Central memory CD4-positive, alpha-beta T cell (primary cell): Measurements from ENCODE around the gene ASCC3.
"Not testable (repeated sequence)": the region's sequence is repeated elsewhere in the genome, so short reads cannot be mapped to it uniquely, and the experiment has no call there.

Source experiments
- DNase-seq: peaks from one replicate; pipeline ENCODE4 v3.0.0; 2022

The ASCC3 gene

DNA sequence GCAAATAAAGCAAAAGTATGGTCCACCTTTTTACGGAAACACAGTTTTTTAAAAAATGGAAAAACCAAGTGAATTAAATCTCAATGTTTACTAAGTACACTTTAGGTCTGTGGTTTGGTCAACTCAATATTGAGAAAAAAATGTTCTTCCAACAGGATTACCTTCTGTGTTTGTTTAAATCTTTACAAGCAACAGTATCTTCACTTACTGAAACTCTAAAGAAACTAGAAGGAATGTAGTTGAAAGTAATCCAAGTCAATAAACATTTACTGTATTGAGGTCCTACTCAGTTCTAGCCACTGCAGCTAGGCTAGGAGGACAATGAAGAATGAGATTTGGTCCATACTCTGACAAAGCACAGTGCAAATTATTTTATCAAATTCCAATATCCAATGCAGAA, 80.1 kb downstream of the ASCC3 start:
- no peak for DNase-seq

GRCh38 chr6:100796049-100796823, 84.9 kb downstream of the ASCC3 start:
- DNase-seq, result no peak

DNA sequence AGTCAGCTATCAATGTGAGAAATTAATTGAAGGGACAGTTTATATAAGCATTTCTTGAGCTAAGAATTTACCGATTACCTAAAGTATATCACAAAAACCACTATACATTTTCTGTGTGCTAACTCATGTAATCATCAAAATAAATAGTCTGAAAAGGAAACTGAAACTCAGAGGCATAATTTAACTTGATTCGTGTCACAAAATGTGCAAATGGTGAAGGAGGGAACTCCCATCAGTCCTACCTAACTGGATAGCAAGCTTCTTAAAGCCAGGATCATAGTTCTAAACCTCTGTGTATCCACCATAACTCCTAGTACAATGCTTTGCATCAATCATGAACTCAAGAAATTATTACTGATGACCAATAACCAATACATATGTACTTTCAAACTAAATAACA, 91.0 kb downstream of the ASCC3 start:
- DNase-seq, result no peak

DNA sequence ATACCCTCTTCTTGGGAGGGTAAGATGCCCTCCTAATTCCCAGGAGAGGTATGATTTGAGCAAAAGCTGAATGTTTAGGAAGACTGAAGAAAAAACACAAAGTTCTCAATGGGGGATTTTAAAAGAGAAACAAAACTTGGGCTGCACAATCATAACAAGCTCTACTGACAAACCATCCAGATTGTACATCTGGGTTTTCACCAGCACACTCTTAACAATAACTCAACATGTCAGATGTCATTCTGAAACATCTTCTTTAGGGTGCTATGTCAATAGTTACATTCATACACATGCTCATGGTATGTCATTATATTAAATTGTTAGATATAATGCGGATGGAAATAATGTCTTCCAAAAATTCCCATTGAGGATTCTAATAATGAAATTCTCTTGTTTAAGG, 95.1 kb downstream of the ASCC3 start:
- no peak for DNase-seq

GRCh38 chr6:100780648-100781047, 100.5 kb downstream of the ASCC3 start:
- DNase-seq, result no peak

- no peak for DNase-seq
Measured at GRCh38 chr6:100775667-100776066, 105.5 kb downstream of the ASCC3 start.

DNA sequence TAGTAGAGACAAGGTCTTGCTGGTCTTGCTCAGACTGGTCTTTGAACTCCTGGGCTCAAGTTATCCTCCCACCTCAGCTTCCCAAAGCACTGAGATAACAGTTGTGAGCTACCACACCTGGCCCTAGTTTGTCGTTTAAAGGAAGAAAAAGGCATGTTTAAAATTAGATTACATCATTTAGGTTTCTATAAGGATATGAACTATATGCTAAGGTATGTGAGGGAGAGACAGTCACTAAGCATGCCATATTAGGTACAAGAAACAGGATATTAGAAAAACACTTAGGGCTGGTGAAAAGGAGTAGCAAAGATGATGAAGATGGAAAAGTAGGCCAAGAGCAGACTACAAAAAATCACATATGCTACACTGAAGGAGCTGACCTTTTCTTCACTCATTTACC, 106.4 kb downstream of the ASCC3 start:
- DNase-seq, result no peak

DNA sequence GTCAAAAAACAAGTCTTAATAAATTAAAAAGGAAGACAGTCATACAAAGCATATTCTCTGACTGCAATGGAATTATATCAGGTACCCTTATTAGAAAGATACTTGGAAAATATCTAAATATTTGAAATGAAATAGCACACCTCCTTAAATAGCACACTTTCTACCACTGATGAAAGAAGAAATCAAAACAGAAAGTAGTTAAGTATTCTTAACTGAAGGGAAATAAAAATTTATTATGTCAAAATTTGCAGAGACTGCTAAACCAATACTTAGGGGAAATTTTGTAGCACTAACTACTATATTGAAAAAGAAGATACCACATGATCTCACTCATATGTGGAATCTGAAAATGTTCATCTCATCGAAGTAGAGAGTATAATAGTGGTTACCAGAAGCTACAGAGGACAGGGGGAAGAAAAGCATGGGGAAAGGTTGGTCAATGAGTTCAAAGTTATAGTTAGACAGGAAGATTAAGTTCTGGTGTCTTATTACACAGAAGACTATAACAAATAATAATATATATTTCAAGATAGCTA, 112.2 kb downstream of the ASCC3 start:
- no peak for DNase-seq

DNA sequence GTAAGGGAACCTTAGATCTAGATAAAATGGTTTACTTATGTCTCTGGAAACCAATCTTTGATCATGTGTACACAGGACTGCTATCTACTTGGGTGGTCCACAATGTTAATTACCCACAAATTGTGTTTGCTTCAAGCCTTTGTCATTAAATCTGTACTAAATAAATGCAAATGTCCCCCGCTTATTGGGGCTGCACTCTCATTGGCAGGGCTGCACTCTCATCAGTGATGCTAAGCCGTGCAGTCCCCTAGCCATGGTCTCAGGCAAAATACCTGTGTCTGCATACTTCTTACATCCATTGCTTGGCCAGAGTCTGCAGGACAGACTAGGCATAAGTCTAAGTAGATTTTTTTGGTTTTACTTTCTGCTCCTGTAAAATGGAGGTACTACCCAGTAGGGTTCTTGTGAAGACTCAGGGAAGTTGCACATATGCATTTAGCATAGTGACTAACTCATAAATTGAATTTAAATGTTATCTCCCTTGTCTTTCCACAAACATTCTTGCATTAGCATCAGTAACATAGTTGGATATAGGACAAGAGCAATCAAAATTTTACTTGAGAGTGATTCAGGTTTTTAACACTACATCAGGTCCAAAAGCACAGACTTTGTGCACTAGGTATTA, 117.4 kb downstream of the ASCC3 start:
- no peak for DNase-seq

DNA sequence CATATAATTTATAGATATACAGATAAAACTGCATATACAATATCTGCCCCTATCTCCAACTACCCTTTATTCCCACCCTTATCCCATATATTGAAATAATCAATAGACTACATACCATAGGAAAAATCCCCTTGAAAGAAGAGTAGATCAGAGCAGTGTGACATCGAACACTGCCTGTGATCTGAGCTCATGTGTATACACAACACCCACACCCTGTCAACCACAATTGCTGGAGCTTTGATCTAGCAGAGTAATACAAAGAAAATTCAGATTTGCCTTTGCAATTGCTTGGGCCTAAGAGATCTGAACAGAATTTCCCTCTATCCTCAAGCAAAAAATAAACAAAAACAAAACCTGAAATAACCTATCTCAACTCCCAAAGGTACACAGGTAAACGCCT, 119.3 kb downstream of the ASCC3 start:
- no peak for DNase-seq

GRCh38 chr6:100758386-100758785, 122.7 kb downstream of the ASCC3 start:
- not testable (repeated sequence) for DNase-seq

DNA sequence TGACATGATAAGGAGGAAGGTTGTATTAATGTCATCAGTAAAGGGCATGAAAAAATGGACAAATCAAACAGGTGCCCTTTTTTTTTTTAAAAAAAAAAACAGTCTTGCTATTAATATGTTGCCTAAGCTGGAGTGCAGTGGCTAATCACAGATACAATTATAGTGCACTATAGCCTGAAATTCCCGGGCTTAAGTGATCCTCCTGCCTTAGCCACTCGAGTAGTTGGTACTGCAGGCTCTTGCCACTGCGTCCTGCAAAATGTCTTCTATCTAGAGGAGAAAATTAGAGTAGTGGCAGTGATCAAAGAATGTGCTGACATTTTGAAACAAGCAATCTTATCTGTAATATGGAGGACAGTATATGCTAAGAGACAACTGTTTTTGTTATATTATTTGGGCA, 127.7 kb downstream of the ASCC3 start:
- DNase-seq, result no peak

GRCh38 chr6:100751590-100751989, 129.5 kb downstream of the ASCC3 start:
- no peak for DNase-seq

DNA sequence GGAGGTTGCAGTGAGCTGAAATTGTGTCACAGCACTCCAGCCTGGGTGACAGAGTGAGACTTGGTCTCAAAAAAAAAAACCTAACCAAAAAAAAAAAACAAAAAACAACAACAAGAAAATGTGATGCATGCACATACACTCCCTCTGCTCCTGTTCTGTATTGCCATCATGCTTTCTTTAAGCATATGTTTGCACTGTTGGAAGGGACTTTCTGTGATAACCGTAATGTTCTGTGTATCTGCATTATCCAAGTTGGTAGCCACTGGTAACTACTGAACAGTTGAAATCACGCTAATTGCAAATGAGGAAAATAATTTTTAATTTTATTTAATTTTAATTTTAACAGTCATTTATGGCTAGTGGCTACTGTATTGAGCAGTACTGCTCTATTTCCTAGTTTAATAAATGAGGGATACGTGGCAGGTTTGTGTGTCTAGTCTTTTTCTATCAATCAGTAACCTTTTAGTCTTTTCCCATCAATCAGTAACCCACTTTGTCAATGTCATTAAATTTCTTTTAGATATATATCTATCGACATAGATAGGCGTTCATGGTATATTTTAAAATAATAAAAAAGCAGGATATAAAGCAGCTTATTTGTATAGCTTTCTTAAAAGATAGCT, 135.6 kb downstream of the ASCC3 start:
- no peak for DNase-seq

GRCh38 chr6:100740439-100740838, 140.7 kb downstream of the ASCC3 start:
- no peak for DNase-seq

- DNase-seq, result not testable (repeated sequence)
Measured at GRCh38 chr6:100737720-100738119, 143.4 kb downstream of the ASCC3 start.

DNA sequence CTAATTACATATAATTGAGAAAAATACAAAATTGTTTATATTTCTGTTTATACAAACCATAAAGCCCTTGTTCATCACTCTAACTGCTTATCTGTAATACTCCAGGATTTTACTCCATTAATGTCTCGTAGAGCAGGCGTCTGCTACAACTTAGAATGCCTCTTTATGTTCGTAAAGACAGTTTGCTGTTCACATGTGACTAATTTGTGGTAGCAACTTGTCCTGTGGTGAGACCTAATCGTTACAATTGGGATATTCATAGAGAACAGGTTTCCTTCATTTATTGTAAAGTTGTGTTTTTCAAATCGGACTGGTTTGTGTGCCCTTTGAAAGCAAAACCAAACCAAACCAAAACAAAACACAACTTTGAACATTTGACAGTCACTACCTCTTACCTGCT, 149.7 kb downstream of the ASCC3 start:
- no peak for DNase-seq

- DNase-seq, result no peak
Measured at GRCh38 chr6:100730001-100730980, 150.8 kb downstream of the ASCC3 start.

- no peak for DNase-seq
Measured at GRCh38 chr6:100726666-100727065, 154.5 kb downstream of the ASCC3 start.

DNA sequence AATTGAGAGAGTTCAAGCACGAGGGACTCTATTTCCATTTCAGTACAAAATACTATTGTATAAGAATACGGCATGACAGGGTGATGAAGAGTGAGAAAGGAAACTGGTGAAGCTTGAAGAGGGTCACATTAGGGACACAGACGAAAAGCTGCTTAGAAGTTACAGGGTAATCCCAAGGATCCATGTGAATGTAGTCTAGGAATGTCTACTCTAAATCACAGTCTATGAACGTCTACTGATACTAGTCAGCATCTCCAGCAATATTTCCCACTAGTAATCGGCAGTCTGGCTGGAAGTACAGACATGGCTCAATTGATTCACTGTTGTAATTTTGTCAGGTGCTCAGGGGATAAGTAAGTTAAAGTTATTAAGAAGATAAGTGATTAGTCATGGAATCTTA, 156.4 kb downstream of the ASCC3 start:
- no peak for DNase-seq

- no peak for DNase-seq
Measured at GRCh38 chr6:100724222-100724621, 156.9 kb downstream of the ASCC3 start.

DNA sequence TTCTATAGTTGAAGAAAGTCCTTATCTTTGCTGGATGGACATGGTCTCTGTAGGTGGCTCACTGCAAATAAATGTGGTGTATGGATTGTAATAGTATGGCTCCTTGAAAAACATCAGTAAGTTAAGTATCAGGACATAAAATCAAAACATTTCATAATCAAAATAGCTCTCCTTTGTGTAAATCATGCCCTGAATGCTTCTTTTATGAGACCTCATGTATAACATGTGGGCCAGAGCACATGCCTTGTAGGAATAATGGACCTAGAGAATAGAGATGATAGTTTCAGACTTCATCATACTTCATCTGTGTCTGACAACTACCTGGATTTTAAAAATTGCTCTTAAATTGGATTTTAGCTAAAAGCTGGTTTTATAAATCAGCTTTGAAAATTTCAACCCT, 159.9 kb downstream of the ASCC3 start:
- DNase-seq, result no peak
